ENCODE results near the gene GPT2. TPM values are rescaled to one million over a fixed set of nuclear protein-coding genes. Genes with fewer than 3 reads are reported as not detected.

The GPT2 gene, protein sequence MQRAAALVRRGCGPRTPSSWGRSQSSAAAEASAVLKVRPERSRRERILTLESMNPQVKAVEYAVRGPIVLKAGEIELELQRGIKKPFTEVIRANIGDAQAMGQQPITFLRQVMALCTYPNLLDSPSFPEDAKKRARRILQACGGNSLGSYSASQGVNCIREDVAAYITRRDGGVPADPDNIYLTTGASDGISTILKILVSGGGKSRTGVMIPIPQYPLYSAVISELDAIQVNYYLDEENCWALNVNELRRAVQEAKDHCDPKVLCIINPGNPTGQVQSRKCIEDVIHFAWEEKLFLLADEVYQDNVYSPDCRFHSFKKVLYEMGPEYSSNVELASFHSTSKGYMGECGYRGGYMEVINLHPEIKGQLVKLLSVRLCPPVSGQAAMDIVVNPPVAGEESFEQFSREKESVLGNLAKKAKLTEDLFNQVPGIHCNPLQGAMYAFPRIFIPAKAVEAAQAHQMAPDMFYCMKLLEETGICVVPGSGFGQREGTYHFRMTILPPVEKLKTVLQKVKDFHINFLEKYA
- total RNA-seq, result 37.4 and 41.0 TPM in 2 replicates
- polyA plus RNA-seq, result 38.9 and 51.3 TPM in 2 replicates

- H3K4me2 ChIP-seq, result peak within 1 kb of the TSS; percentile 92
- peak; percentile 97 for DNase-seq (ENCODE audit: low spot score)
- TF ChIP-seq EZH2 (IDR thresholded peaks at IDR 0.05; ENCODE audit: borderline replicate concordance), result no peak
- TF ChIP-seq, protein P1, sequence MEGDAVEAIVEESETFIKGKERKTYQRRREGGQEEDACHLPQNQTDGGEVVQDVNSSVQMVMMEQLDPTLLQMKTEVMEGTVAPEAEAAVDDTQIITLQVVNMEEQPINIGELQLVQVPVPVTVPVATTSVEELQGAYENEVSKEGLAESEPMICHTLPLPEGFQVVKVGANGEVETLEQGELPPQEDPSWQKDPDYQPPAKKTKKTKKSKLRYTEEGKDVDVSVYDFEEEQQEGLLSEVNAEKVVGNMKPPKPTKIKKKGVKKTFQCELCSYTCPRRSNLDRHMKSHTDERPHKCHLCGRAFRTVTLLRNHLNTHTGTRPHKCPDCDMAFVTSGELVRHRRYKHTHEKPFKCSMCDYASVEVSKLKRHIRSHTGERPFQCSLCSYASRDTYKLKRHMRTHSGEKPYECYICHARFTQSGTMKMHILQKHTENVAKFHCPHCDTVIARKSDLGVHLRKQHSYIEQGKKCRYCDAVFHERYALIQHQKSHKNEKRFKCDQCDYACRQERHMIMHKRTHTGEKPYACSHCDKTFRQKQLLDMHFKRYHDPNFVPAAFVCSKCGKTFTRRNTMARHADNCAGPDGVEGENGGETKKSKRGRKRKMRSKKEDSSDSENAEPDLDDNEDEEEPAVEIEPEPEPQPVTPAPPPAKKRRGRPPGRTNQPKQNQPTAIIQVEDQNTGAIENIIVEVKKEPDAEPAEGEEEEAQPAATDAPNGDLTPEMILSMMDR (IDR thresholded peaks at IDR 0.05; ENCODE audit: poor library complexity), result no peak
- no peak for TF ChIP-seq EZH2phosphoT487 (IDR thresholded peaks at IDR 0.05; ENCODE audit: low read depth, severe bottlenecking, unreplicated experiment)
- H3K9me3 ChIP-seq (ENCODE audit: low read depth), result no peaks in the 10 kb centered on the region
- peaks cover 31% of the 10 kb centered on the region for H3K4me1 ChIP-seq (ENCODE audit: insufficient read depth)
- peak within 1 kb of the TSS; percentile 56 for H2AFZ ChIP-seq
- peaks cover 22% of the 10 kb centered on the region for H4K20me1 ChIP-seq (ENCODE audit: insufficient read depth, poor library complexity, severe bottlenecking)
- H3K27me3 ChIP-seq, result no peaks in the 10 kb centered on the region
- peak within 1 kb of the TSS; percentile 78 for H3K4me3 ChIP-seq
- peak within 1 kb of the TSS; percentile 91 for H3K27ac ChIP-seq
- H3K9me2 ChIP-seq (replicated peaks; ENCODE audit: insufficient read depth), result no peaks in the 10 kb centered on the region
- H3K79me2 ChIP-seq, result peaks cover 39% of the 10 kb centered on the region
- no peaks in the 10 kb centered on the region for H3K36me3 ChIP-seq (replicated peaks; ENCODE audit: insufficient read depth, low read depth)
- WGBS (ENCODE audit: low lambda C conversion rate, missing lambda C conversion rate), result 1% methylated on average over 52 of the region's 75 CpGs
These were observed at the start of gene GPT2 for GRCh38 chr16:46883690-46884512. TSS of gene GPT2 (plus strand) at chr16:46884362. CDS start at chr16:46884716, 354 bp downstream.

DNA sequence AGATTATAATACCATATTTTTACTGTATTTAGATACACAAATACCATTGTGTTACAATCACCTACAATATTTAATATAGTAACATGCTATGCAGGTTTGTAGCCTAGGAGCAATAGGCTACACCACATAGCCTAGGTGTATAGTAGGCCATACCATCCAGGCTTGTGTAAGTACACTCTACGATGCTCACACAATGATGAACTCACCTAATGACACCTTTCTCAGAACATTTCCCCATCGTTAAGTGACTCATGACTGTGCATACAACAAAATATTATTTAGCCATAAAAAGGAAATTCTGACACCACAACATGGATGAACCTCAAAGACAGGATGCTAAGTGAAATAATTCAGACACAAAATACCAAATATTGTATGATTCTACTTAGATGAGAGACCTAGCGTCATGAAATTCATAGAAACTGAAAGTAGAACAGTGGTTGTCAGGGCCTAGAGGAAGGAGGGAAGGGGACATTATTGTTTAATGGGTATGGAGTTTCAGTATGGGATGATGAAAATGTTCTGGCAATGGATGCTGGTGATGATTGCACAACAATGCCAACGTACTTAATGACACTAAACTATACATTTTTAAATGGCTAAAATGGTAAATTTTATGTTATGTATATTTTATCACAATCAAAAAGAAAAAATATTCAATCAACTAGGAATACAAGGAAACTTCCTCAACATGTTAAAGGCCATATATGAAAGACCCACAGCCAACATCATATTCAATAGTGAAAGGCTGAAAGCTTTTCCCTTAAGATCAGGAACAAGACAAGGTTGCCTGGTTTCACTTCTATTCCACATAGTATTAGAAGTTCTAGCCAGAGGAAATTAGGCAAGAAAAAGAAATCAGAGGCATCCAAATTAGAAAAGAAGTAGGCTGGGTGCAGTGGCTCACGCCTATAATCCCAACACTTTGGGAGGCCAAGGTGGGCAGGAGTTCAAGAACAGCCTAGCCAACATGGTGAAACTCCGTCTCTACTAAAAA lies 47.3 kb upstream of the GPT2 start:
- 87% methylated on average over 6 of the region's 6 CpGs for WGBS (ENCODE audit: low lambda C conversion rate, missing lambda C conversion rate)
- Histone ChIP-seq H3K79me2 (no peaks in the 10 kb centered on the region), H3K4me3 (no peak overlapping the region), H3K9me3 (ENCODE audit: low read depth) (no peaks in the 10 kb centered on the region), H3K4me2 (no peak overlapping the region), H3K4me1 (ENCODE audit: insufficient read depth) (no peaks in the 10 kb centered on the region), H3K27ac (no peak overlapping the region), H3K9me2 (replicated peaks; ENCODE audit: insufficient read depth) (no peaks in the 10 kb centered on the region), H2AFZ (no peak overlapping the region), H4K20me1 (ENCODE audit: insufficient read depth, poor library complexity, severe bottlenecking) (no peaks in the 10 kb centered on the region), H3K36me3 (replicated peaks; ENCODE audit: insufficient read depth, low read depth) (no peaks in the 10 kb centered on the region), H3K27me3 (no peaks in the 10 kb centered on the region)
- no peak for DNase-seq (ENCODE audit: low spot score)
- no peak for TF ChIP-seq EZH2 (IDR thresholded peaks at IDR 0.05; ENCODE audit: borderline replicate concordance)
- no peak for TF ChIP-seq EZH2phosphoT487 (IDR thresholded peaks at IDR 0.05; ENCODE audit: low read depth, severe bottlenecking, unreplicated experiment)
- TF ChIP-seq, protein P1 (IDR thresholded peaks at IDR 0.05; ENCODE audit: poor library complexity), result no peak

DNA sequence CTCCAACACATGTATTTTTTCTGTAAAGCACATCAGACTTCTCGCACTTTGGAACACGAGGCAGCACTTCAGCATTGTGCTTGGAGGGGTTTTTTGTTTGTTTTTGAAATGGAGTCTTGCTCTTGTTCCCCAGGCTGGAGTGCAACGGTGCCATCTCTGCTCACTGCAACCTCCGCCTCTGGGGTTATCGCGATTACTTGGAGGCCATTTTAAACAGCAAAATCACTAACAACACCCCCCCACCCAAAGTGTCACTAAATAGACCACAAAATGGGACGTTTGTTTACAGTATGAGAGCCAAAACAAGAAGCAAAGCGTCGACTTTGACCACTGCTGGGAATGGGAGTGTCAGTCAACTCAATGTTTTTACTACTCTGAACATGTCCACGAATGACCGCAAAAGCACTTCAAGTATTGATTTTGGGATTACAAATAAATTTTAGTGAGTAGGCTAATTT lies 44.1 kb upstream of the GPT2 start:
- H3K36me3 ChIP-seq (replicated peaks; ENCODE audit: insufficient read depth, low read depth), result no peaks in the 10 kb centered on the region
- H3K9me3 ChIP-seq (ENCODE audit: low read depth), result no peaks in the 10 kb centered on the region
- no peak overlapping the region for H3K4me3 ChIP-seq
- H3K27me3 ChIP-seq, result no peaks in the 10 kb centered on the region
- H3K9me2 ChIP-seq (replicated peaks; ENCODE audit: insufficient read depth), result no peaks in the 10 kb centered on the region
- no peaks in the 10 kb centered on the region for H3K4me1 ChIP-seq (ENCODE audit: insufficient read depth)
- DNase-seq (ENCODE audit: low spot score), result no peak
- H4K20me1 ChIP-seq (ENCODE audit: insufficient read depth, poor library complexity, severe bottlenecking), result no peaks in the 10 kb centered on the region
- TF ChIP-seq EZH2 (IDR thresholded peaks at IDR 0.05; ENCODE audit: borderline replicate concordance) (no peak), EZH2phosphoT487 (IDR thresholded peaks at IDR 0.05; ENCODE audit: low read depth, severe bottlenecking, unreplicated experiment) (no peak)
- TF ChIP-seq, protein P1 (IDR thresholded peaks at IDR 0.05; ENCODE audit: poor library complexity), result no peak
- WGBS (ENCODE audit: low lambda C conversion rate, missing lambda C conversion rate), result 69% methylated on average over 11 of the region's 11 CpGs
- H3K27ac ChIP-seq, result no peak overlapping the region
- H3K79me2 ChIP-seq, result no peaks in the 10 kb centered on the region
- H3K4me2 ChIP-seq, result no peak overlapping the region
- no peak overlapping the region for H2AFZ ChIP-seq

Measured in hepatocyte (in vitro differentiated cells).